NT2/D1 (cell line): ENCODE results near the gene SMIM13.
"Not testable (repeated sequence)": the region's sequence is repeated elsewhere in the genome, so short reads cannot be mapped to it uniquely, and the experiment has no call there.

ENCODE experiments used
- DNase-seq: peaks from one replicate; pipeline ENCODE4 v3.0.0-alpha.2; 2011; ENCODE audit warnings: low read depth, low spot score
- H3K27me3 ChIP-seq: 2 replicates; pipeline ENCODE4 v1.6.0; 2011; ENCODE audit warnings: mild to moderate bottlenecking; ENCODE audit not compliant: insufficient read length, insufficient read depth
- H3K36me3 ChIP-seq: 2 replicates; pipeline ENCODE4 v1.6.1; 2011; ENCODE audit warnings: mild to moderate bottlenecking, low read length, mixed read lengths; ENCODE audit not compliant: insufficient read depth, insufficient read length
- H3K4me1 ChIP-seq: 2 replicates; pipeline ENCODE4 v1.5.1; 2011; ENCODE audit not compliant: insufficient read depth, insufficient read length
- H3K4me3 ChIP-seq: 2 replicates; pipeline ENCODE4 v1.5.1; 2011; ENCODE audit warnings: low read depth; ENCODE audit not compliant: insufficient read length
- H3K9ac ChIP-seq: 2 replicates; pipeline ENCODE4 v1.6.0; 2011; ENCODE audit warnings: low read depth; ENCODE audit not compliant: insufficient read length
- H3K9me3 ChIP-seq: 2 replicates; pipeline ENCODE4 v1.5.1; 2011; ENCODE audit warnings: mild to moderate bottlenecking, low read length; ENCODE audit not compliant: insufficient read depth
- SUZ12 ChIP-seq: IDR thresholded peaks from 2 replicates; pipeline ENCODE4 v1.6.1; 2011; ENCODE audit not compliant: insufficient read length, insufficient read depth; ENCODE audit errors: extremely low read depth
- YY1 ChIP-seq: IDR thresholded peaks from 2 replicates; pipeline ENCODE4 v1.6.1; 2011; ENCODE audit not compliant: insufficient read length, insufficient read depth
- ZNF274 ChIP-seq: IDR thresholded peaks from 2 replicates; pipeline ENCODE4 v1.6.1; 2011; ENCODE audit warnings: mild to moderate bottlenecking, low read depth, low read length

The SMIM13 gene

GRCh38 chr6:11111769-11112437, 18.3 kb downstream of the SMIM13 start:
- Histone ChIP-seq H3K9me3 (no peaks in the 10 kb centered on the region), H3K27me3 (no peaks in the 10 kb centered on the region), H3K4me3 (no peak overlapping the region), H3K4me1 (no peaks in the 10 kb centered on the region), H3K9ac (no peak overlapping the region), H3K36me3 (peaks cover 3% of the 10 kb centered on the region)
- DNase-seq: no peak
- TF ChIP-seq ZNF274 (no peak), YY1 (no peak), SUZ12 (no peak)

- no peak overlapping the region for H3K4me3 ChIP-seq
- TF ChIP-seq YY1: no peak
- no peak for TF ChIP-seq ZNF274
- no peak for TF ChIP-seq SUZ12
Measured at GRCh38 chr6:11113038-11113437, 19.4 kb downstream of the SMIM13 start.

GRCh38 chr6:11115808-11116536, 22.3 kb downstream of the SMIM13 start:
- H3K9ac ChIP-seq, DNase-seq, H3K9me3 ChIP-seq, H3K36me3 ChIP-seq, H3K4me3 ChIP-seq, H3K4me1 ChIP-seq, H3K27me3 ChIP-seq: not testable (repeated sequence)

More at GRCh38 chr6:11113038-11113437, 19.4 kb downstream of the SMIM13 start:
- Histone ChIP-seq H3K9ac (no peak overlapping the region), H3K4me1 (no peaks in the 10 kb centered on the region), H3K36me3 (peaks cover 3% of the 10 kb centered on the region), H3K27me3 (no peaks in the 10 kb centered on the region), H3K9me3 (no peaks in the 10 kb centered on the region)
- DNase-seq: no peak

GRCh38 chr6:11120271-11121005, 26.8 kb downstream of the SMIM13 start:
- Histone ChIP-seq H3K9ac (no peak overlapping the region), H3K4me3 (no peak overlapping the region), H3K27me3 (no peaks in the 10 kb centered on the region), H3K4me1 (no peaks in the 10 kb centered on the region), H3K9me3 (no peaks in the 10 kb centered on the region), H3K36me3 (no peaks in the 10 kb centered on the region)
- DNase-seq: no peak
- no peak for TF ChIP-seq SUZ12
- TF ChIP-seq YY1: no peak
- no peak for TF ChIP-seq ZNF274

GRCh38 chr6:11121851-11122250, 28.2 kb downstream of the SMIM13 start:
- TF ChIP-seq ZNF274 (no peak), SUZ12 (no peak), YY1 (no peak)
- no peaks in the 10 kb centered on the region for H3K36me3 ChIP-seq
- H3K4me1 ChIP-seq: no peaks in the 10 kb centered on the region
- H3K27me3 ChIP-seq: no peaks in the 10 kb centered on the region
- H3K9ac ChIP-seq: no peak overlapping the region
- no peak for DNase-seq
- no peaks in the 10 kb centered on the region for H3K9me3 ChIP-seq
- H3K4me3 ChIP-seq: no peak overlapping the region

GRCh38 chr6:11122380-11122779, 28.7 kb downstream of the SMIM13 start:
- DNase-seq: no peak
- H3K9ac ChIP-seq: no peak overlapping the region
- H3K36me3 ChIP-seq: no peaks in the 10 kb centered on the region
- H3K9me3 ChIP-seq: no peaks in the 10 kb centered on the region
- H3K4me3 ChIP-seq: no peak overlapping the region
- H3K27me3 ChIP-seq: no peaks in the 10 kb centered on the region
- no peaks in the 10 kb centered on the region for H3K4me1 ChIP-seq
- TF ChIP-seq YY1 (no peak), SUZ12 (no peak), ZNF274 (no peak)

- Histone ChIP-seq H3K27me3 (no peaks in the 10 kb centered on the region), H3K9me3 (no peaks in the 10 kb centered on the region; the same call in 1 of the 2 replicates), H3K36me3 (peaks cover 5% of the 10 kb centered on the region), H3K4me3 (no peak overlapping the region), H3K9ac (no peak overlapping the region), H3K4me1 (no peaks in the 10 kb centered on the region)
- TF ChIP-seq SUZ12: no peak
- no peak for TF ChIP-seq YY1
- TF ChIP-seq ZNF274: no peak
- no peak for DNase-seq
Measured at GRCh38 chr6:11123978-11124377, 30.3 kb downstream of the SMIM13 start.
